ENCODE results near the gene TUBB2B.
"Not testable (repeated sequence)": the region's sequence is repeated elsewhere in the genome, so short reads cannot be mapped to it uniquely, and the experiment has no call there.

TUBB2B gene

DNA sequence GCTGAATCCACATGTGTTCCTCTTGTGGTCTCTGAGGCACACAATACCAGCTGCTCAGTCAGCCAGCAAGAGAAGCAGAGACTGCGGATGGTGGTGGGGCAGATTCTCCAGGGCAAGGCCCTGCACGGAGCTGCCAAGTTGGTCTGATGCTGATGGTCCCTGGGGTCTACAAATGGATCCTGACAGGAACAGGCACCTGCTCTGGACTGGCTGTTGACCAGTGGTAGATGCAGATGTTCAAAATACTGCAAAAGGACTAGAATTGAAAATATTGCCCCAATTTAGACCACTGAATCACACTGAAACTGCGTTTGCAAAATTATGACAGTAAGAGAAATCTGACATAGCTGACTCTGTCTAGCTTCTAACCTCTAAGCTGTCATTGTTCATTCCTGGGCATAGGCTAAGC is 40.5 kb downstream of the TUBB2B start:
- DNase-seq (ENCODE audit: low read depth) = no peak

DNA sequence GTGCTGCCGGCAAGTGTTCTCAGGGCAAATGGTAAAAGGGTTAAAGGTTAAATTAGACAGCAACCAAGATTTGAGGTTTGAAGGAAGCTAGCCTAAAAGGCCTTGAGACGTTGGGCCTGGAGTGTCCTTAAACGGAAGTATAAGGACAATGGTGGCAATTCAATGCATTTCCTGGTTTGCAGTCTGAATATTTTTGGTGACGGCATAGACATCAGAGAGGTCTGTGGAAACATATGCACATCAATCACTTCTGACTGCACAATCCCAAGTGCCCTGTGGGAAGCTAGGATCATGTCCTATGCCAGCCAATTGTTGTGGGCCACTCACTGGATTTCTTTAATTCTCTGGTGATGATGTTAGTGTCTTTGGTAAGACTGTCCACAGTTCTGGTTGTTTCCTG is 44.4 kb downstream of the TUBB2B start:
- DNase-seq (ENCODE audit: low read depth) = no peak

- no peak for DNase-seq (ENCODE audit: low read depth)
These were observed 46.3 kb downstream of the TUBB2B start for GRCh38 chr6:3181105-3181504.

DNA sequence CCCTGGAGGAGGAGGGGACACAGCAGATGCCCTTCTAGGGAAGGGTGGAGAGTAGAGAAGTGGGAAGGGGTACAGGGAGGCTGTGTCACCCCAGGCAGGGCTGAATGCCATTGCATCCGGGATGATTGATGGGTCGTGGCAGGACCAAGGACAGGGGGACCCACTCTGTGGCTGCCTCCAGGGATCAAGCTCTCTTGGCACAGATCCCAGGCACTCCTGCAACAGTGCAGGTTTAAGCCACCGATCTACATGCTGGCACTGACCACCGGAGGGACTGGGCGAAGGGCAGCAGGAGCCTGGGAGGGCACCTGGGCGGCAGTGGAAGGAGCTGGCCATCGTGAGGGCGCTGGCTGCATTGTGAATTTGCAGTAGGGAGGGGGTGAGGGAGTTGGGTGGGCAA is 47.5 kb downstream of the TUBB2B start:
- peak; percentile 23 for DNase-seq (ENCODE audit: low read depth)

DNA sequence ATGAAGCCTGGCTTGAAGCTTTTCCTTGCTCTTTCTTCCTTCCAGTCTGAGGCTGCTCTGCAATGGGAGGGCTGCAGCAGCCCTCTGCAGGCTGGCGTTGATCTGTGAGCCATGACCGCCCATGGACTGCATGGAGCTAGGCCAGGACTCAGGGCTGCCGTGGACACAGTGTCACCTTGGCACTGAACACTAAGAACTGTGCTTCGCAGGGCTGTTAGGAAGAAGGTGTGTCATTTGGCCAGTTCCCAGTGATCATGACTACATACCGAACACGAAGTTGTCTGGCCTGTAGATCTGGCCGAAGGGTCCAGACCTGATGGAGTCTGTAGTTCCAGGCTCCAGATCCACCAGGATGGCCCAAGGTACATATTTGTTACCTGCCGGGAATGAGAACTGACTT is 48.8 kb downstream of the TUBB2B start:
- DNase-seq (ENCODE audit: low read depth) = not testable (repeated sequence)

DNA sequence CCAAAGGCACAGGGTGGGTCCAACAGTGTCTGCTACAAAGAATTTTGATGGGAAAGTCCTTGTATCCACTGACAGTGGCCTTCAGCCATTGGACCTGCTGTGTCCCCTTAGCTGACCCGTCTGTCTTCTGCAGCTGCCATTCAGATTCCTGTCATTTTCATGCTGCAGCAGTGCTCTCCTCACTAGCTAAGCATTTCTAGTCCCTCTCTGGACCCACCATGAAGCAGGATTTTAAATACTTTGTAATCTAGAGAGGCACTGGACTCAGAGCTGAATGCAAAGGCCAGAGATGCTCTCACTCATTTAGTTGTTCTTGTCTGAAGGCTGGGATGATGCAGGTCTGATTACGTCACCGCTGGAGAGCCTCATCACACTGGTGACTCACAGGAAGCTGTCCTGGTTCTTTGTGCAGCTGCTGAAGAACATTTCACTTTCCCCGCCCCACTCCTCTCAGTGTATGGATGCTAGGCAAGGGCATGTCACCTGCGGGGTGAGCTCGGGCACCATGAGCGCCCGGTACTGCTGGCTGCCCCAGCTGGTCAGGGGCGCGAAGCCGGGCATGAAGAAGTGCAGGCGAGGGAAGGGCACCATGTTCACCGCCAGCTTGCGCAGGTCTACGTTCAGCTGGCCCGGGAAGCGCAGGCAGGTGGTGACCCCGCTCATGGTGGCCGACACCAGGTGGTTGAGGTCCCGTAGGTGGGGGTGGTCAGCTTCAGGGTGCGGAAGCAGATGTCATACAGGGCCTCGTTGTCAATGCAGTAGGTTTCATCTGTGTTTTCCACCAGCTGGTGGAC is 50.7 kb downstream of the TUBB2B start:
- peak; percentile 90 for DNase-seq (ENCODE audit: low read depth)

DNA sequence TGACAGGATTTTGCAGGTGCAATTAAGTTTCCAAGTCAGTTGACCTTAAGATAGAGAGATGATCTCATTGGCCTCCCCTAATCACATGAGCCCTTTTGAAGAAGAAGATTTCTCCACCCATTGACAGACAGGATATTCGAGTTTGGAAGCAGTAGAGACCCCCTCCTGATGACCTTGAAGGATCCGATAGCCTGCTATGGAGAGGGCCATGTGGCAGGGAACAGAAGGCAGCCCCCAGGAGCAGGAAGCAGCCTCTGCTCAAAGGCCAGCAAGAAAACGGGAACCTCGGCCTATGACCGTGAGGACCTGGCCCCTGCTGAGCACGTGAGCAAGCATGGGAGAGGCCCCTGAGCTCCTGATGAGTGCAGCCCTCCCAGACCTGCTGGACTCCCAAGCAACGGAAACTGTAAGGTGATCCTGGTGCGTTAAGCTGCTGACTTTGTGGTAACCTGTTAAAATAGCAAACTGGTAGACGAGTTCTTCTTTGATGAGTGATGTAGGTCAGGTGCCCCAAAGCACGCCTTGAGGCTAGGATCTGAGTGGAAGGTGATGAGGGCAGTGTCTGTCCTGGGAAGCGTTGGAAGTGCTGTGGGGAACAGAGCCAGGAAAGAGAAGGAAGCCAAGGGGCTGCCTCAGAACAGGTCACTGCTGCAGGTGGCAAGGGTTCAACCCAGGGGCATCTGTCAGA is 51.6 kb downstream of the TUBB2B start:
- DNase-seq (ENCODE audit: low read depth) = no peak

All from EH (cell line).